AG04450 (cell line): ENCODE results near the gene IFITM5. TPM values are rescaled to one million over a fixed set of nuclear protein-coding genes. Genes with fewer than 3 reads are reported as not detected.
"Not testable (repeated sequence)": the region's sequence is repeated elsewhere in the genome, so short reads cannot be mapped to it uniquely, and the experiment has no call there.

Source experiments
- CTCF ChIA-PET: fragments of 300-600, 350-600 bp; formaldehyde crosslinking; extraction: SDS; loops from one replicate; lab custom pipeline; 2022; ENCODE audit warnings: antibody characterized with exemption, inconsistent platforms; lab: Charles Lee
- POLR2A ChIA-PET: fragments of 350-600 bp; formaldehyde crosslinking; extraction: SDS; loops from one replicate; lab custom pipeline; 2021; ENCODE audit warnings: antibody characterized with exemption, inconsistent platforms; lab: Yijun Ruan, JAX
- DNase-seq: peaks from one replicate; pipeline ENCODE4 v3.0.0-alpha.2; 2011; ENCODE audit warnings: low read depth, low spot score
- H3K27ac ChIP-seq: one replicate; pipeline ENCODE4 v1.5.1; 2012; ENCODE audit warnings: low read depth, low read length, control low read depth
- H3K27me3 ChIP-seq: one replicate; pipeline ENCODE4 v1.6.0; 2012; ENCODE audit warnings: low read length; ENCODE audit not compliant: control insufficient read depth, insufficient read depth
- H3K4me3 ChIP-seq: 2 replicates; pipeline ENCODE4 v1.5.1; 2011; ENCODE audit warnings: mild to moderate bottlenecking, low read depth, low read length, control low read depth
- H3K9me3 ChIP-seq: 2 replicates; pipeline ENCODE4 v1.5.1; 2012; ENCODE audit warnings: low read length; ENCODE audit not compliant: control insufficient read depth, insufficient read depth
- polyA plus RNA-seq: library from polyadenylated mRNA; depleted of rRNA; stranded (reverse); fragments of >200 nt; gene quantifications from 2 replicates; pipeline ENCODE4 v1.2.3, GENCODE V29; 2011
- TF ChIP-seq, protein P1 (sequence below): IDR thresholded peaks from 2 replicates; pipeline ENCODE4 v1.5.1; 2011; ENCODE audit warnings: low read depth, low read length, control low read depth, inconsistent platforms

IFITM5 gene
- polyA plus RNA-seq, 1 experiment: not detected

DNA sequence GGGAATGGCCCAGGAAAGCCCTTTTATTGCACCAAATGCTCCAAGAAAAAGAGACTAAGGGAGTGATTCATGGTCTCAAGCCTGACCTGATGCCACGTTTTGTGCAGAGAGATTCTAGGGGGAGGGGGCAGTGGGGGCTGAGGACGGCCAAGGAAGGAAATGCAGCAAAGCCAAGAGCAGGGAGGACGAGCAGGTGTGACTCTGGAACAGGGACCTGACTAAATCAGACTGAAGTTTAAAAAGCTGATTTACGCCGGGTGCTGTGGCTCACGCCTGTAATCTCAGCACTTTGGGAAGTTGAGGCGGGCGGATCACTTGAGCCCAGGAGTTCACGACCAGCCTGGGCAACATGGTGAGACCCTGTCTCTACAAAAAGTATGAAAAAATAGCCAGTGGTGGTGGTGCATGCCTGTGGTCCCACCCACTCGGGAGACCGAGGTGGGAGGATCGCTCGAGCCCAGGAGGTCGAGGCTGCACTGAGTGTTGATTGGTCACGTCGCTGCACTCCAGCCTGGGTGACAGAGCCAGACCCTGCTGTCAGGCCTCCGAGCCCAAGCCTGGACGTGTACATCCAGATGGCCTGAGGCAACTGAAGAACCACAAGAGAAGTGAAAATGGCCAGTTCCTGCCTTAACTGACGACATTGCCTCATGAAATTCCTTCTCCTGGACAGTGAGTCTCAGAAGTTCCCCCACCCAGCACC lies 32.2 kb upstream of the IFITM5 start:
- H3K27me3 ChIP-seq: no peaks in the 10 kb centered on the region
- no peak overlapping the region for H3K4me3 ChIP-seq
- H3K27ac ChIP-seq: no peak overlapping the region
- no peak for DNase-seq
- ChIA-PET CTCF (no interaction called here), POLR2A (no interaction called here)
- peaks cover 16% of the 10 kb centered on the region for H3K9me3 ChIP-seq
- TF ChIP-seq, protein P1, sequence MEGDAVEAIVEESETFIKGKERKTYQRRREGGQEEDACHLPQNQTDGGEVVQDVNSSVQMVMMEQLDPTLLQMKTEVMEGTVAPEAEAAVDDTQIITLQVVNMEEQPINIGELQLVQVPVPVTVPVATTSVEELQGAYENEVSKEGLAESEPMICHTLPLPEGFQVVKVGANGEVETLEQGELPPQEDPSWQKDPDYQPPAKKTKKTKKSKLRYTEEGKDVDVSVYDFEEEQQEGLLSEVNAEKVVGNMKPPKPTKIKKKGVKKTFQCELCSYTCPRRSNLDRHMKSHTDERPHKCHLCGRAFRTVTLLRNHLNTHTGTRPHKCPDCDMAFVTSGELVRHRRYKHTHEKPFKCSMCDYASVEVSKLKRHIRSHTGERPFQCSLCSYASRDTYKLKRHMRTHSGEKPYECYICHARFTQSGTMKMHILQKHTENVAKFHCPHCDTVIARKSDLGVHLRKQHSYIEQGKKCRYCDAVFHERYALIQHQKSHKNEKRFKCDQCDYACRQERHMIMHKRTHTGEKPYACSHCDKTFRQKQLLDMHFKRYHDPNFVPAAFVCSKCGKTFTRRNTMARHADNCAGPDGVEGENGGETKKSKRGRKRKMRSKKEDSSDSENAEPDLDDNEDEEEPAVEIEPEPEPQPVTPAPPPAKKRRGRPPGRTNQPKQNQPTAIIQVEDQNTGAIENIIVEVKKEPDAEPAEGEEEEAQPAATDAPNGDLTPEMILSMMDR: no peak

DNA sequence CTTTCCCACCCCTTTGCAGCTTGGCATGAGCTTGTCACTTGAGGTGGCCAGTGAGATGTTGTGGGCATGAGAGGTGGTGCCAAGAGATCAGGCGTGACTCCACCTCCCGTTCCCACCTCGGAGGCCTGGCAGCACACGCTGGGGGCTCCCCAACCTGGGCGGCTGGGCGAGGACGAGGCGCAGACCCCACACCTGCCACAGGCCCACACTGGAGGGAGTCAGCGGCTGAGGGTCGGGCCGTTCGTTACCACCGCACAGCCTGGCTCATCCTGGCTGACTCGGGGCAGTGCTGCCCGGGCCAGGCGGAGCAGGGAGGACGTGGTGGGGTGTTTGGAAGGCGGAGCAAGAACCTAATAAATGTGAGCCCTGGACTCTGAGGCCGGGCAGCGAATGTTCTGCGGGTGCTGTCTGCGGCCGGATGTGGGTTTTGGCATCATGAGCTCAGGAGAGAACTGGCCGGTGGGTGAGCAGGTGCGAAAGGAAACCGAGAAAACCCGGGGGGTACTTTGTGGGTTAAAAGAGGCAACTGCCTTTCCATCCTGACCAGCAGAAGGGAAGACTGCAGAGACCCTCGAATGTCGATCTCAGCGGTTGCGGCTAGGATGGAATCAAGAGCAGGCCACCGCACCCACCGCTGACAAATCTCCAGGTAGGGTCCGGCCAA lies 31.5 kb upstream of the IFITM5 start:
- ChIA-PET CTCF (no interaction called here), POLR2A (interaction anchor here (1.1 kb wide), 1 partner anchor 25 kb away, joined by 3 read pairs; no protein-coding TSS in a partner anchor)
- TF ChIP-seq, protein P1: no peak
- Histone ChIP-seq H3K9me3 (peaks cover 16% of the 10 kb centered on the region), H3K4me3 (no peak overlapping the region), H3K27me3 (no peaks in the 10 kb centered on the region), H3K27ac (no peak overlapping the region)
- no peak for DNase-seq

DNA sequence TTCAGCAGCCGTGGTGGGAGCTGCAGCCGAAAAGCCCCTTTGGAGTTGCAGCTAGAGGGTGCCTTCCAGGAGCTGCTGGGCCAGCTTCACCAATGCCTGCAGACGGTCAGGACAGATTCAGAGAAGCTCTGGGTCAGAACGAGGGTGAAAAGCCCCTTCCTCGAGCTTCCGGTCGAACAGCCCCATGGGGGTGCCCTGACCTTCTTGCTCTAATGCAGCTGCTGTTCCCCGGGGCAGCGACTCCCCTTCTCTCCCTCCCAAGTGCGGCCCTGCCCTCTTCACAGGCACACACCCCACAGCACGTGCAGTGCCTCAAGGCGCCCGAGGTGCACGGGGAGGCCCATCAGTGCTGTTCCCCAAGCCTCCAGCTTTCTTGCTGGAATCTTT lies 31.0 kb upstream of the IFITM5 start:
- POLR2A ChIA-PET: interaction anchor here (1.1 kb wide), 1 partner anchor 25 kb away, joined by 3 read pairs; no protein-coding TSS in a partner anchor
- H3K27me3 ChIP-seq: no peaks in the 10 kb centered on the region
- CTCF ChIA-PET: no interaction called here

DNA sequence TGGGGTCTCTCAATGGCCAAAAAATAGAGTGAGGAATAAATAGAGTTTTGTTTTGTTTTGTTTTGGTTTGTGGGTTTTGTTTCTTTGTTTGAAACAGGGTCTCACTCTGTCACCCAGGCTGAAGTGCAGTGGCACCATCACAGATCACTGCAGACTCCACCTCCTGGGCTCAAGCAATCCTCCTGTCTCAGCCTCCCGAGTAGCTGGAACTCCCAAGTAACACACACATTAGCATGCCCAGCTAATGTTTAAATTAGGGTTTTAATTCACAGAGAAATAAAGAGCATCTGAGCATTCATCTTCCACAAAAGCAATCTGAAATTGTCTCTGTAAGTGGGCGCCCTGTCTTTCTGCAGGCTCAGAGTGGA lies 30.5 kb upstream of the IFITM5 start:
- peaks cover 16% of the 10 kb centered on the region for H3K9me3 ChIP-seq
- no peak for DNase-seq
- H3K4me3 ChIP-seq: no peak overlapping the region
- H3K27ac ChIP-seq: no peak overlapping the region
- ChIA-PET CTCF (interaction anchor here (1.1 kb wide), 1 partner anchor 16 kb away, joined by 3 read pairs; no protein-coding TSS in a partner anchor), POLR2A (interaction anchor here (1.1 kb wide), 1 partner anchor 26 kb away, joined by 3 read pairs; no protein-coding TSS in a partner anchor)
- TF ChIP-seq, protein P1: no peak
- no peaks in the 10 kb centered on the region for H3K27me3 ChIP-seq

More for the DNA sequence above, 31.0 kb upstream of the IFITM5 start:
- H3K27ac ChIP-seq: no peak overlapping the region
- no peak for DNase-seq
- TF ChIP-seq, protein P1: no peak
- no peak overlapping the region for H3K4me3 ChIP-seq
- peaks cover 16% of the 10 kb centered on the region for H3K9me3 ChIP-seq

DNA sequence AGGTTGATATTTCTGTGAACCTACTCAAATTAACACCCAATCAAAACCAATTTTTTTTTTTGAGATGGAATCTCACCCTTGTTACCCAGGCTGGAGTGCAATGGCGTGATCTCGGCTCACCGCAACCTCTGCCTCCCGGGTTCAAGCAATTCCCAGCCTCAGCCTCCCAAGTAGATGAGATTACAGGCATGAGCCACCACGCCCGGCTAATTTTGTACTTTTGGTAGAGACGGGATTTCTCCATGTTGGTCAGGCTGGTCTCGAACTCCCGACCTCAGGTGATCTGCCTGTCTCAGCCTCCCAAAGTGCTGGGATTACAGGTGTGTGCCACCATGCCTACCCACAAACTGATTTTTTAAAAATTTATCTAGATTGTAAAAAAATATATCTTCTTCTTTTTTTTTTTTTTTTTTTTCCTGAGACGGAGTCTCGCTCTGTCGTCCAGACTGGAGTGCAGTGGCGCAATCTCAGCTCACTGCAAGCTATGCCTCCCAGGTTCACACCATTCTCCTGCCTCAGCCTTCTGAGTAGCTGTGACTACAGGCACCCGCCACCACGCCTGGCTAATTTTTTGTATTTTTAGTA lies 29.3 kb upstream of the IFITM5 start:
- H3K27ac ChIP-seq, H3K4me3 ChIP-seq, H3K27me3 ChIP-seq, POLR2A ChIA-PET, DNase-seq: not testable (repeated sequence)
- H3K9me3 ChIP-seq: peaks cover 16% of the 10 kb centered on the region
- CTCF ChIA-PET: interaction anchor here (1.1 kb wide), 1 partner anchor 17 kb away, joined by 3 read pairs; no protein-coding TSS in a partner anchor
